ELR (cell line): ENCODE measurements around the gene FAM120B.
"Not testable (repeated sequence)": the region's sequence is repeated elsewhere in the genome, so short reads cannot be mapped to it uniquely, and the experiment has no call there.

Experiments
- DNase-seq: peaks from one replicate; pipeline ENCODE4 v3.0.0-alpha.2; 2015; ENCODE audit warnings: low read depth

FAM120B gene

GRCh38 chr6:170383466-170384035, 77.0 kb downstream of the FAM120B start:
- no peak for DNase-seq

- DNase-seq = no peak
Observed at GRCh38 chr6:170385506-170385905, 78.9 kb downstream of the FAM120B start.

DNA sequence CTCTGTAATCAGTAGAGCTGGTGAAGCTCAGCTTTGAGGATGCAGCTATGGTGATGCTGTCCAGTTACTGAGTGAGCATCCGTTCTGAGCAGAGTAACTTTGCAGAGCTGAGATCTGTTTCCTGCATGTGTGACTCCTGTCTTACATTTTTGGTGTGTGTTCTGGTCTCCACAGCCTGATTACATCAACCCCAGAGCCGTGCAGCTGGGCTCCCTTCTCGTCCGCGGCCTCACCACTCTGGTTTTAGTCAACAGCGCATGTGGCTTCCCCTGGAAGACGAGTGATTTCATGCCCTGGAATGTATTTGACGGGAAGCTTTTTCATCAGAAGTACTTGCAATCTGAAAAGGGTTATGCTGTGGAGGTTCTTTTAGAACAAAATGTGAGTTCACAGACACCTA, 81.6 kb downstream of the FAM120B start:
- DNase-seq = peak; percentile 44

- DNase-seq = no peak
Observed at GRCh38 chr6:170393033-170393432, 86.5 kb downstream of the FAM120B start.

DNA sequence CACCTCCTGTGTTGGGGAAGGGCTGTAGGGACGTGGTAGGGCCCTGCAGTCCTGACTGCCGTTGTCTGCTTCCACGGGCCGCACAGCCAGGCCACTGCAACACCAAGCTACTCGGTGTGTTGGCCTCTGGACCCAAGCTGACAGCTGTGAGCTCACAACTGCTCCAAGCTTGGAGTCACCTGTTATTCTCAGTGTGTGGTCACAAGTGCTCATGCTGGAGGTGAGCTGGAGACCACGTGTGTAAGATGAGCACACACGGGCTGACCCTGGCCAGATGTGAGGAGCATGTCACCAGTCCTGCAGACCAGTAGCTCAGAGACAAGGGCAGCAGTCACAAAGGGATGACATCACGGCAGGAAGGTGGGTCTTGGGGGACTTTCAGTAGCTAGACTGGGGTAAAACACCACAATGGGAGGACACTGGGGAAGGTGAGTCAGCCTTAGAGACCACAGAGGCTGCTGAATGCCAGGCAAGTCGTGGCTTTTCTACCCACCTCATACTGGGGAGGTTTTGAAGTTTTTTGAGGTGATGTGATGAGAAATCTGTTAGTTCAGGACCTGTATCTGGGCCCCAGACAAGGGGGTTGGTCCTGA, 87.3 kb downstream of the FAM120B start:
- DNase-seq = no peak

- DNase-seq = no peak
Observed at GRCh38 chr6:170394980-170395379, 88.4 kb downstream of the FAM120B start.

- DNase-seq = not testable (repeated sequence)
Observed at GRCh38 chr6:170398743-170399369, 92.3 kb downstream of the FAM120B start.

DNA sequence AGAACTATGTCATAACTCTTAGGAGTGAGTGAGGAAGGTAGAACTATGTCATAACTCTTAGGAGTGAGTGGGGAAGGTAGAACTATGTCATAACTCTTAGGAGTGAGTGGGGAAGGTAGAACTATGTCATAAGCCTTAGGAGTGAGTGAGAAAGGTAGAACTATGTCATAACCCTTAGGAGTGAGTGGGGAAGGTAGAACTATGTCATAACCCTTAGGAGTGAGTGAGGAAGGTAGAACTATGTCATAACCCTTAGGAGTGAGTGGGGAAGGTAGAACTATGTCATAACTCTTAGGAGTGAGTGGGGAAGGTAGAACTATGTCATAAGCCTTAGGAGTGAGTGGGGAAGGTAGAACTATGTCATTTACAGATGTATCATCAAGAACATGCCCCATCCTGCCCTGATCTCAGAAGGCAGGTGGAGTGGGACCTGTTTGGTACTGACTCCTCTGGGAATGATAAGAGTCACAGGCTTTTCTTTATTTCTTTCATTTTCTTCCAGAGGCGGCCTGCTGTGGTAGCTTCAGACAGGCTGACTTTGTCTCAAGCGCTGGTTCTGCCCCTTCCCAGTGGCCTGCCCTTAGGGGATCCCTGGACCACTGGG, 93.5 kb downstream of the FAM120B start:
- DNase-seq = not testable (repeated sequence)

GRCh38 chr6:170402318-170403040, 95.9 kb downstream of the FAM120B start:
- no peak for DNase-seq

DNA sequence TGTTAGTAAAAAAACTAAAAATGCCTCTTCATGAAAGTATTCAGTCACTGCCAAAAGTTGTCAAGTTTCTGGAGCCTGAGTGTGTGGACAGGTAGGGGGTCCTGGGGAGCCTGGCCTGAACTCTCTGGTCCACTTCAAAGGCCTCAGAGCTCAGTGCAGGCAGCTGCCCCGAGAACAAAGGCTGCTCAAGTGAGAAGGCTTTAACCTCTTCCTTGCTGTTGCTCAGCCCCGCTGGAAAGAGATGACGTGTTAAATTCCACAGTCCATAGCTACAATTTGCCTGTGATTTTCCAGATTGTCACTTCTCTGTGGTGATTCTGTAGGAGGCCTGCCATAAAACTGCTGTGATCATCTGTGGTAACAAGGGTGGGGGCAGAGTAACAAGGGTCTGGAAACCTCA, 96.9 kb downstream of the FAM120B start:
- peak; percentile 76 for DNase-seq

DNA sequence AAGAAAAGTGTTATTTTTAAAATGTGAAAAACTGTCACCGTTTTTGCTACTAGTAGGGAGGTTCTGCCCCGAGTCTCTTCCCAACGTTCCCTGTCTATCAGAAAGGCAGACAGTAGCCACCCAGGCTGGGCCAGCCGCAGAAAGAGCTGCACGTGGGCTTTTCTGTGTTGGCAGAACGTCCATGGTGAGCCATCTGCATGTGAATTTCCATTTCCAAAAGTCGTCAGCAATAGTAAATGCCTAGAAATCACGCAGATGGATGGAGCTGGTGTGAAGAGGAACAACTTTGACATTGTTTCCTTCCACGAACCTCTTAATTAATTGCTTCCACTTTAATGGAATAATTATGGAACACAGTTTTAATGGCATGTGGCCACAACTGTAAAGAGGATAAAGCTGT, 97.5 kb downstream of the FAM120B start:
- DNase-seq = no peak

GRCh38 chr6:170404697-170405096, 98.1 kb downstream of the FAM120B start:
- DNase-seq = no peak

DNA sequence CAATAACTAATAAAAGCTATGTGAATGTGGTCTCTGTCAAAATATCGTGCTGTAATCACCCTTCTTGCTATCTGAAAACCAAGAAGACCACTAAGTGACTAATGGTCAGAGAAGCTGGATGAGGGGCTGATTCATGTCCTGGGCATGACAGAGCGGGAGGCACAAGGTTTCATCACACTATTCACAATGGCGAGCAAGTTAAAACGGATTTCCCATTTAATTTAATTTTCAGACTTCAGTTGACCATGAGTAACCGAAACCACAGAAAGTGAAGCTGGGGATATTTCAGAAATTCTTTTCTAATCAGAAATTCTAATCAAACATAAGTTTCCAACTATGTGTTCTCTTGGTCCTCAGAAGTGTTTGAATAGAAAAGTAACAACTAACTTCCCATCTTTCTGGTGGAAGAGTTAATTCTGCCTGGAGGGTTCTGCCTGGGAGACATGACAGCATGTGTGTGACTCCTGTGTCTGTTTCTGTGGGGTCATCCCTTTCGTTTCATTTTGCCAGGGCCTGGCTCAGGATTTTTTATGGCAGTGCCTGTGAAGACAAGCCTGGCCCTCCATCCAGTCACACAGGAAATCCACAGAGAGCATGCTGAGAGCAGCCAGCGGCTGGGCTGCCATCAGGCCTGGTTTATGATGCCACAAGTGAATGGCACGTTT, 98.9 kb downstream of the FAM120B start:
- DNase-seq = peak; percentile 98

DNA sequence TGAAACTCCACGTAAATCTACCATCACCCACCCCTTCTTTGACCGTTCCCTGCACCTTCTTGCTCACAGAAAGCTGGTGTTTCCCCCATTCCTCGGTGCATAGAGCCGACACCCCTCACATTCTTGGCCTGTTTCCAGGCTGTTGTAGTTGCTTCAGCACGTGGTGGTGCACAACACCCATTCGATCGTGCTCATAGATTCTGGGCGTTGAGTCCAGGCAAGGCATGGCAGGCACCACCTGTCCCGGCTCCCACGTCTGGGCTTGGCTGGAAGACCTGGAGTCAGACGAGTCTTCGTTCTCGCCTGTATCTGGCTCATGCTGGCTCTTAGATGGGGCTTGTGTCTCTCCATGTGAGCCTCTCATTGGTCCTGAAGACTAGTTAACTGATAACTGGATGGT, 100.6 kb downstream of the FAM120B start:
- DNase-seq = no peak

DNA sequence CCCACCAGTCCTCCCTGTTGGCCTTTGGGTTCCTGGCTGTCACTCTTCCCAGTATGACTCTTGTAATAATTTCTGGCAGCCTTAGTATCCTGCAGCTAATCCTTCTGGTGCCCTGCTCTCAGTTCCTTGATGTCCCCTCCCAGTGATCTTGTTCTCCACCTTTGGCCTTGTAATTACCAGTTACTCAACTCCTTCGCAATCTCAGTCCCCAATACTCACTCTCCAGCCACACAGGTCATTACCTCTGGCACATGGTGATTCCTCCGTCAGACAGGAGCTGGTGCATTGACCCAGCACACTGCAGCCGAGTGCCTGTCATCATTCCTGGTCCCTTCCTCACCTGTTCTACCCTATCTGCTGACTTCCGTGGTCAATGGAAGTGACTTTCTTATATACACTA, 101.4 kb downstream of the FAM120B start:
- DNase-seq = no peak

DNA sequence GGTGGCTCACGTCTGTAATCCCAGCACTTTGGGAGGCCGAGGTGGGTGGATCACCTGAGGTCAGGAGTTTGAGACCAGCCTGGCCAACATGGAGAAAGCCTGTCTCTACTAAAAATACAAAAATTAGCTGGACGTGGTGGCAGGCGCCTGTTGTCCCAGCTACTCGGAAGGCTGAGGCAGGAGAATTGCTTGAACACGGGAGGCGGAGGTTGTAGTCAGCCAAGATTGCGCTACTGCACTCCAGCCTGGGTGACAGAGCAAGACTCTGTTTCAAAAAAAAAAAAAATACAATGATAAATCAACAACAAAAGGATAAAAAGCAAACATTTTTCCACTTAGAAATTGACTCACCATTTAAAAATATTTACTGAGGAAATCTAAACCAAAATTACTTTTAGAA, 103.2 kb downstream of the FAM120B start:
- not testable (repeated sequence) for DNase-seq

GRCh38 chr6:170410241-170410640, 103.7 kb downstream of the FAM120B start:
- no peak for DNase-seq

DNA sequence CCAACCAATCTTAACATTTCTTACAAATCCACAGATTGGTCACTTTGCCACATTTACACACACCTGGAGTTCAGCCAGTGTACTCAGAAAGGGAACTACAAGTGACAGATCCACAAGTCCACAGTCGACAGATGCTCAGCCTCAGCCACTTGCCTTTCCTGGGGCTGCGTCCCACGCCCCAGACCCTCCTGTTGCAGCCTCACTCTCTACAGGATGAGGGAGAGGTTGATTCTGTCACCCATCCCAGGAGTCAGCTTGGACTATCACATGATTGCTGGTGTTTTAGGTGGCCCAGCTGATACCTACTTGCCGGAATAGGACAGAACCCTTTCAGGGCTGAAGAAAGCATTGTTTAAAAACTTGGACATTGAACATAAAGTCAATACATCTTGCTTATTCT, 108.8 kb downstream of the FAM120B start:
- DNase-seq = no peak

- DNase-seq = no peak
Observed at GRCh38 chr6:170416303-170416702, 109.7 kb downstream of the FAM120B start.

GRCh38 chr6:170416959-170417606, 110.5 kb downstream of the FAM120B start:
- no peak for DNase-seq

GRCh38 chr6:170417881-170418280, 111.3 kb downstream of the FAM120B start:
- DNase-seq = no peak

DNA sequence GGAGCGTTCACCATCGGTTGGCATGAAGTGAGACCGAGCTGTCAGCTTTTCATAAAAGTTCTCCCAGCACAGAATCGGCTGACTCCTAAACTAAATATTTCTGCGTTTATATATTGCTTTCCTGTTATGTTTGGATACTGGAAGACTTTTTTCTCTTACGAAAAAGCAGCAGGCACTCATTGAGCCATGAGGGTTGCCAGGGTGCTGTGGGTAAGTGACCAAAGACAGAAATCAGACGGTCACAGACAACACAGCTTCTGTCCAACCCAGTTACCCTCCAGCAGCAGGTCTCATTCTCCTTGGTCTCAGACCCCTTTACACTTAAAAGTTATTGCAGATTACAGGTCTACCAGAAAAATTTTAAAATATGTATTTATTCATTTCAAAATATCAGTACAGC, 113.7 kb downstream of the FAM120B start:
- DNase-seq = no peak
